Coronary artery (tissue), 2 donors: ENCODE data around the gene PYGM.

Experiments
- DNase-seq: peaks from one replicate; pipeline ENCODE4 v3.0.0-alpha.2; 2017; ENCODE audit warnings: low spot score
- H3K27ac ChIP-seq, 2 donors: fragments of 200-600 bp; sonication (generic); one replicate each; pipeline ENCODE4 v1.5.1; 2016 to 2019
- H3K4me3 ChIP-seq: fragments of 200-600 bp; sonication (generic); 2 replicates; pipeline ENCODE4 v1.5.1; 2016; ENCODE audit warnings: mild to moderate bottlenecking, moderate library complexity
- TF ChIP-seq, protein P1 (sequence below): fragments of 200-600 bp; sonication (generic); IDR thresholded peaks from one replicate; pipeline ENCODE4 v1.5.1; 2019; ENCODE audit warnings: antibody characterized with exemption

PYGM gene

DNA sequence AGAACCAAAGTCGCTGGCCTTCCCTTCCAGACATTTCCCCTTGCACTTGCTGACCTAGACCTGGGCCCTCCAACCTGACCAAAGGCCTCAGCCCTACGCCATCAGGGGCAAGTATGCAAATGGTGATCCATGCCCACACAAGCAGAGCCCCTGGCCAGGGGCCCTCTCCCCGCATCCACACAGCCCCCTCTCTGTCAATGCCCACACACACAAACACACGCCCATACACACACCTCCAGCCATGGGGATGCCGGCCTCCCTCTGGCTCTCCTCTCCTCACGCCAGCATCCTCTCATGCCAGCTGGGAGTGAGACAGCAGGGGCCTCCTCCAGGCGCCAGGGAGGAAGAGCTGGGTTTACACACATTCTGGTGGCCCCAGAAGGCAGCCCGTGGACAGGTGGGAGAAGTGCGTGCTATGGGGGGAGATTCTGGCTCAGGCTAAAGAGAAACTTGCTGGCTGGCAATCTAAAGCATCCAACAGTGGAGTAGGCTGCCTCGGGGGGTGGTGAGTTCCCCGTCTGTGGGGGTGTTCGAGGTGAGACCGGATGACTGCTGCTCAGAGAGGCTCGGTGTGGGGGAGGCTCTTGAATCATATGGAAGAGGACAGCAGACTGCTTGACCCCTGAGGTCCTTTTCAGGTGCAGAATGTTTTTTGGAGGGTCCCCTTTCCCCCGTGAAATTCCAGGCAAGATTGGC lies 41.5 kb downstream of the PYGM start:
- Histone ChIP-seq H3K4me3 (no peak overlapping the region), H3K27ac (no peak overlapping the region)
- TF ChIP-seq, protein P1, sequence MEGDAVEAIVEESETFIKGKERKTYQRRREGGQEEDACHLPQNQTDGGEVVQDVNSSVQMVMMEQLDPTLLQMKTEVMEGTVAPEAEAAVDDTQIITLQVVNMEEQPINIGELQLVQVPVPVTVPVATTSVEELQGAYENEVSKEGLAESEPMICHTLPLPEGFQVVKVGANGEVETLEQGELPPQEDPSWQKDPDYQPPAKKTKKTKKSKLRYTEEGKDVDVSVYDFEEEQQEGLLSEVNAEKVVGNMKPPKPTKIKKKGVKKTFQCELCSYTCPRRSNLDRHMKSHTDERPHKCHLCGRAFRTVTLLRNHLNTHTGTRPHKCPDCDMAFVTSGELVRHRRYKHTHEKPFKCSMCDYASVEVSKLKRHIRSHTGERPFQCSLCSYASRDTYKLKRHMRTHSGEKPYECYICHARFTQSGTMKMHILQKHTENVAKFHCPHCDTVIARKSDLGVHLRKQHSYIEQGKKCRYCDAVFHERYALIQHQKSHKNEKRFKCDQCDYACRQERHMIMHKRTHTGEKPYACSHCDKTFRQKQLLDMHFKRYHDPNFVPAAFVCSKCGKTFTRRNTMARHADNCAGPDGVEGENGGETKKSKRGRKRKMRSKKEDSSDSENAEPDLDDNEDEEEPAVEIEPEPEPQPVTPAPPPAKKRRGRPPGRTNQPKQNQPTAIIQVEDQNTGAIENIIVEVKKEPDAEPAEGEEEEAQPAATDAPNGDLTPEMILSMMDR, result no peak
- DNase-seq, result no peak

DNA sequence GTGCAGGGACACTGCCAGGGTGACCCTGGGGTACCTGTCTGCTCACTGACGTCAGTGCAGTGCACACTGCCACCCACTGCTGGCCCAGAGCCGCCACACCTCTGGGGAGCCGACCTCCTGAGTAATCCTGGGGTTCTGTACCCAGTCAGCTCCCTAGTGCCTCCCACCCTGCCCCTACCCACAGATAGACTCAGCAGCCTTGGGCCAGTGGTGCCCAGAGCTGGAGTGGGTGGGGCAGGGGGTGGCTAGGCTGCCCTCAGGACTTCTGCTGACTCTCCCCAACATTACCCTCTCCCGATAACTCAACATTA lies 42.6 kb downstream of the PYGM start:
- DNase-seq, result no peak
- no peak overlapping the region for H3K4me3 ChIP-seq
- H3K27ac ChIP-seq, result no peak overlapping the region
- TF ChIP-seq, protein P1, result no peak

DNA sequence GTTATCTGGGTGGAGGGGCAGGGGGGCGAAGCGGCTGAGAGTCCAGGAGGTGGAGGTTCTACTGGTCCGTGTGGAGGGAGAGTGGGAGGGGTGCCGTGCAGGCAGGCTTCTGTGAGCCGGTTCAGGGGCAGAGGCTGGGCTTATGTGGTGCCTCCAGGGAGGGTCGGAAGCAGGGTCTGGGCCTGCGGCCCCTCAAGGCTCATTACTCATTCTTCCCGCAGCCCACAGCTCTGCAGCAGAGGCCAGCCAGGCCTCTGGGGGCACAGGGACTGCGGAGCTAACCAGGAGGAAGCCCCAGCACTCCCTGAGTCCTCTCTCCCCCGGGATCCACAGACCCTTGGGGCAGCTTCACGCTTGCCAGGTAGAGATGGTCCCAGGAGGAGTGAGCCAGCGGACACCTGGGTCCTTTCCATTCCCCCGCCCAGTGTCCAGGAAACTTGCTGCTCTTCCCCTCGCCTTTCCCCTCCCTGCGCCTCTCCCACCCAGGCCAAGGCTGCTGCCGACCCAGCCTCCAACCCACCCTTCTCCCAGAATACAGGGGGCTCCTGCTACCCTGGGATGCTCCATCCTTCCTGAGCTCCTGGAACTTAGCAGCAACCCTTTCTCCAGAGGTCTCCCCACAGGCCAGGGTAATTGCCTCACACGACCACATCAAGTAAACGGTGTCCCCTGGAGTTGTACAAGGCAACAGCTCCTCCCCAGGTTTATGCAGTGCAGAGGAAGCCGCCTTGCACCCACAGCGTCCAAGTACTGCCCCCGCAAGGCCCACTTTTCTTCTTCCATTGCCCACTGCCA lies 43.1 kb downstream of the PYGM start:
- Histone ChIP-seq H3K4me3 (no peak overlapping the region), H3K27ac (no peak overlapping the region)
- TF ChIP-seq, protein P1, result no peak
- no peak for DNase-seq

DNA sequence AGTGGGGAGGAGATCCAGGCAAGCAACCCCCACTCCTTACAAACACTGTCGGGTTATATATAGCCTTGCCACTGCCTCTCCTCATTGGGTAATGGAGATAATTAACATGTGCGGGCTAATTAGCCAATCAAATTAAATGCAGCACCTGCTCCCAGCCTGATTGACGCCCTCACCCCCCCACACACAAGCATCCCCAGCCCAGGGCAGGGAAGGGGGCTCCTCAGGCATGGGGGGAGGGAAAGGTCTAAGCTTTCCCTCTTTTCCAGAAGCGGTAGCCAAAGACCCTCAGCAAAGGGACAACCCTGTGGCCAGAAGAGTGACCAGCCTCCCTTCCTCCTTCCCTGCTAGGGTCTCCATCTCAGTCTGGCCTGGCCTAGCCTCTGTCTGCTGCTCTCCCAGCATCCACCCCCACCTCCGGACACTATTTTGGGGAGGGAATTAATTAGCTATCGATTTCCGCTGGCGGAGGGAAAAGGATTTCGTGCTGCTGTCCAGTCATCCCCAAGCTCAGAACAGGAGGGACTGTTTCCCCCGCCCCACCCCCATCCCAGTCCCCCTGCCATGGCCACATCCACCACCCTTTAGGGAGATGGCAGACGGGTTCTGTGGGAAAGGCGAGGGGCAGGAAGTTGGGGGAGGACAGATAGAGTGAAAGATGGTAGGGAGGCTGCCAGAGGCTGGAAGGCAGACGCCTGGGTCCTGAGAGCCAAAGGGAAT lies 43.9 kb downstream of the PYGM start:
- H3K4me3 ChIP-seq, result no peak overlapping the region
- TF ChIP-seq, protein P1, result no peak
- DNase-seq, result no peak
- no peak overlapping the region for H3K27ac ChIP-seq

DNA sequence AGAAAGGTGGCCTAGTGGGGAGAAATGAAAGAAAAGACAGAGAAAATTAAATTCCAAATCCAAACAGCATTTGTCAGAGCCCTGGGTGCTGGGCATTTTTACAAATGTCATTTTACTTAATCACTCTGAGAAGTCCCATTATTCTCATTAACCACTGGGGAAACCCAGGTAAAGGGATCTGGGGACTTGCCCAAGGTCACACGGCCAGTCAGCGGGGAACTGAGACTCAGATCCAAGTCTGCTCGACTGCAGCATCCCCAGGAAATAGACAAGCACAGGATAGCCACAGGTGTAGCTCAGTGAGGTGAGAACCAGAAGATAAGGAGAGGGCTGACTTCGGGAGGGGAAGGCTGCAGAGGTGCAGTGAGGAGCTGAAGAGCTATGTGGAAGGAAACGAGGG lies 44.7 kb downstream of the PYGM start:
- TF ChIP-seq, protein P1, result no peak
- no peak for DNase-seq
- Histone ChIP-seq H3K4me3 (no peak overlapping the region), H3K27ac (no peak overlapping the region)

DNA sequence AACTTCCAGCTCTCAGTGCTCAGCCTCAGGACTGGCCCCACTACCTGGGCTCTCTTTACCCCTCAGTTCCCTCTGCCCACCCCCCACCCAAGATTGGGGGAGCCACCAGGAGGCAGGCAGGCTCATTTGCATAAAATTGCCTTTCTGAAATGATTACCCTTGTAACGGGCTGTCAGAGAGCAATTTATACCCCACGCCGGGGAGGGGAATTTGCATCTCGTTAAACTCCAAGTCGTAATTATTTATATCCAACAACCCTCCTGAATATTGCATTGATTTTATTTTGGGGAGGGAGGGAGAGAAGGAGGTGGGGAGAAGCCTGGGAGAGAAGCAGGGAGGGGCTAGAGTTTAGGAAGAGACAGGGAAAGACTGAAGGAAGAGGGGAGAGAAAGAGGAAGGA lies 45.1 kb downstream of the PYGM start:
- Histone ChIP-seq H3K27ac (no peak overlapping the region), H3K4me3 (no peak overlapping the region)
- DNase-seq, result no peak
- TF ChIP-seq, protein P1, result no peak
